GM06990 (cell line): ENCODE data around the gene SH2D1B.

Source experiments
- DNase-seq: peaks from one replicate; pipeline ENCODE4 v3.0.0-alpha.2; 2011; ENCODE audit not compliant: insufficient read length; ENCODE audit errors: extremely low read depth
- H3K27me3 ChIP-seq: replicated peaks from 2 replicates; pipeline ENCODE4 v1.6.0; 2011; ENCODE audit warnings: low read length; ENCODE audit not compliant: control insufficient read depth, insufficient read depth
- H3K36me3 ChIP-seq: 2 replicates; pipeline ENCODE4 v1.5.1; 2011; ENCODE audit warnings: low read length; ENCODE audit not compliant: control insufficient read depth, insufficient read depth
- H3K4me3 ChIP-seq: replicated peaks from 2 replicates; pipeline ENCODE4 v1.5.1; 2011; ENCODE audit warnings: low read depth, mild to moderate bottlenecking, control low read depth, low read length
- TF ChIP-seq, protein P1 (sequence below): IDR thresholded peaks from 2 replicates; pipeline ENCODE4 v1.5.1; 2011; ENCODE audit warnings: low read length, control low read depth, mild to moderate bottlenecking, inconsistent platforms; ENCODE audit not compliant: insufficient read depth, poor library complexity, severe bottlenecking

Gene SH2D1B

DNA sequence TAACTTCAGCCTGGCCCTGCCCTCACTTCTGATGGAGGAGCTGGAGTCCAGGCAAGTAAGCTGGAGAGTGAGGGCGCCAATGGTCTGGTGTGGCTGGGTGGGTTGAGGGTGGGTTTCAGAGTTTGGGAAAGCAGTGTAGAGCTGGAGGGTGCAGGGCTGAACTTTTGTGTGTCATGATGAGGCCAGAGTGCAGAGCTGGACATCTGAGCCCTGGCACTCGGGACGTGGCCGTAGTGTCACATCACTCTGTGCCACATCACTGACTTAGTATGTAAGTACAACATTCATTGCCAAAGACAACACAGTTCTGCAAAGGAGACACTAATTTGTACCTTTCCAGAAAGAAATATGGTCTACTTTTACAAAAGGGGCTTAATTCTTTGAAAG lies 51.1 kb downstream of the SH2D1B start:
- H3K36me3 ChIP-seq: no peaks in the 10 kb centered on the region
- TF ChIP-seq, protein P1, sequence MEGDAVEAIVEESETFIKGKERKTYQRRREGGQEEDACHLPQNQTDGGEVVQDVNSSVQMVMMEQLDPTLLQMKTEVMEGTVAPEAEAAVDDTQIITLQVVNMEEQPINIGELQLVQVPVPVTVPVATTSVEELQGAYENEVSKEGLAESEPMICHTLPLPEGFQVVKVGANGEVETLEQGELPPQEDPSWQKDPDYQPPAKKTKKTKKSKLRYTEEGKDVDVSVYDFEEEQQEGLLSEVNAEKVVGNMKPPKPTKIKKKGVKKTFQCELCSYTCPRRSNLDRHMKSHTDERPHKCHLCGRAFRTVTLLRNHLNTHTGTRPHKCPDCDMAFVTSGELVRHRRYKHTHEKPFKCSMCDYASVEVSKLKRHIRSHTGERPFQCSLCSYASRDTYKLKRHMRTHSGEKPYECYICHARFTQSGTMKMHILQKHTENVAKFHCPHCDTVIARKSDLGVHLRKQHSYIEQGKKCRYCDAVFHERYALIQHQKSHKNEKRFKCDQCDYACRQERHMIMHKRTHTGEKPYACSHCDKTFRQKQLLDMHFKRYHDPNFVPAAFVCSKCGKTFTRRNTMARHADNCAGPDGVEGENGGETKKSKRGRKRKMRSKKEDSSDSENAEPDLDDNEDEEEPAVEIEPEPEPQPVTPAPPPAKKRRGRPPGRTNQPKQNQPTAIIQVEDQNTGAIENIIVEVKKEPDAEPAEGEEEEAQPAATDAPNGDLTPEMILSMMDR: no peak
- H3K27me3 ChIP-seq: peaks cover 3% of the 10 kb centered on the region
- DNase-seq: no peak
- H3K4me3 ChIP-seq: no peak overlapping the region

DNA sequence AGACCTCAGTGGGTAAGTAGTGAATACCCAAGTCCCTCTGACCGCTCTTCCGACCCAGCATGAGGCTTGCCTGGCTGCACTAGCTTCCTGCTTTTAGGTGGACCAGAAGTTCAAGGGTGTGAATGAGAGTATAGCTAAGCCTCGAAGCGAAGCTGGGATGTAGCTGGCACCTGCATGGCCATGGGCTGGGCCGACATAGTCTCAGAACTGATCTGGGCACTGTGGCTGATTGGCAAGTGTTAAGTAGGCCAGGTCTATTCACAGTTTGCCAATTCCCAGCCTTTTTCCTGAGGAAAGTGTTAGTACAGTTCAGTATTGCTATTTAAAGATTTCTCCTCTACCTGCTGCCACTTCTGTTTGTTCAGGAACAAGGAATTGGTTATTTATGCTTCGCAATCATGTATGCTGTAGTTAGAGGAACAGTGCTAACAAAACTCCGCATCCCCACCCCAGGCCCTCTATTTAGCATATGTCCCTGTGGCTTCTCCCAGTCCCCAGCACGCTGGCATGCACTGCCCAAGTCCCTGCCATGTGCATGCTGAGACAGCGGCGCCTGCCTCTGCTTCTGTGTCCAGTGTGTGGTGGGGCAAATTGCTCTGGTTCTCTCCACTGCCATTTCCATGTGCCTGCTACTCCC lies 51.6 kb downstream of the SH2D1B start:
- H3K27me3 ChIP-seq: peaks cover 3% of the 10 kb centered on the region

GRCh38 chr1:162359523-162360236 lies 52.3 kb downstream of the SH2D1B start:
- Histone ChIP-seq H3K27me3 (peaks cover 3% of the 10 kb centered on the region), H3K4me3 (no peak overlapping the region), H3K36me3 (no peaks in the 10 kb centered on the region)
- TF ChIP-seq, protein P1: no peak
- no peak for DNase-seq

More for the DNA sequence above, 51.6 kb downstream of the SH2D1B start:
- H3K36me3 ChIP-seq: no peaks in the 10 kb centered on the region
- no peak for DNase-seq
- H3K4me3 ChIP-seq: no peak overlapping the region
- TF ChIP-seq, protein P1: no peak

GRCh38 chr1:162358928-162359327 lies 53.0 kb downstream of the SH2D1B start:
- DNase-seq: no peak
- Histone ChIP-seq H3K36me3 (no peaks in the 10 kb centered on the region), H3K27me3 (peaks cover 3% of the 10 kb centered on the region), H3K4me3 (no peak overlapping the region)
- TF ChIP-seq, protein P1: no peak

DNA sequence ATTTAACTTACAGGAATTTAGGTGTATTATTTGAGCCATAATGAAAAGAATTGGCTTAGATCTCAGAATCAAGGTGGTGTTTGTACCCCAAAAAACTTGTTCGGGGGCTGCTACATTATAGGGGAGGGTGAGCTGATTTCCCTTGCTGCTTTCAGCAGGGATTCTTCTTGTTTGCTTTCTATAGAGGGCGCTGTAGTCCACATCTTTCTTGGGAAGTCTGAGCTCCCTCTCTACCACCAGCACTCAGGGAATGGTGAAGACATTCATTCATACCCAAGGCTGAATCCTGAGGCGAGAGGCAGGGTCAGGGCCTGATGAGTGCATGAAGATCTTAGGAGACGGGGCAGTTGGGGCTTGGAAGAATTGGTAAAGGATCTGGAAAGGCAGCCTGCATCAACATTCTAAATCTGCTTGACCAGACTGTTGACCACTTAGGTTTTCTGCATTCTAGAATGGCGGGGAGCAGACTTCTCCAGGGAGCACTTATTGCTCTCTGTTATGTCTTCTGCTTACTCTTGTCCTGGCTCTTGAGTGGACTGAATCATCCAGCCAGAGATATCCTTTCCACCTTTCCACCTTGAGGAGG lies 54.2 kb downstream of the SH2D1B start:
- DNase-seq: no peak
- peaks cover 3% of the 10 kb centered on the region for H3K27me3 ChIP-seq
- no peak overlapping the region for H3K4me3 ChIP-seq
- TF ChIP-seq, protein P1: peak; percentile 55
- no peaks in the 10 kb centered on the region for H3K36me3 ChIP-seq
